ENCODE measurements around the gene SLC5A10.

Gene SLC5A10

DNA sequence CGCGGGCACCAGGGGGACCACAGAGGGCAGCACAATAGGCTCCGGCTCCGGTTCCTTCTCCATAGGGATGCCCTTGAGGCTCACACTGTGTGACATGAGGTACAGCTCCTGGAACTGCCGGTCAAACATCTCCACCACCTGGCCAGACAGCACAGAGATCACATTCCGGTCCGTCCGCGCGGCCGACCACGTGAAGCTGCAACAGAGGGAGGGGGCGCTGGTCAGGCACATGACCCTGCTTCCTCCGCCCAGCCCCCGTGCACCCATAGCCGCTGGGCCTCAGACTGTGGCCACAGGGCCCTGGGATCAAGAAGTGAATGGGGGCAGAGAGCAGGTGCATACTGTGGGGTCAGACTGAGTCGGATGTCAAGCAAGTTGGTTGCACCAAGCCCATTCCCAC lies 26.7 kb downstream of the SLC5A10 start:
- DNase-seq (ENCODE audit: low spot score) = no peak
- TF ChIP-seq, protein P1, sequence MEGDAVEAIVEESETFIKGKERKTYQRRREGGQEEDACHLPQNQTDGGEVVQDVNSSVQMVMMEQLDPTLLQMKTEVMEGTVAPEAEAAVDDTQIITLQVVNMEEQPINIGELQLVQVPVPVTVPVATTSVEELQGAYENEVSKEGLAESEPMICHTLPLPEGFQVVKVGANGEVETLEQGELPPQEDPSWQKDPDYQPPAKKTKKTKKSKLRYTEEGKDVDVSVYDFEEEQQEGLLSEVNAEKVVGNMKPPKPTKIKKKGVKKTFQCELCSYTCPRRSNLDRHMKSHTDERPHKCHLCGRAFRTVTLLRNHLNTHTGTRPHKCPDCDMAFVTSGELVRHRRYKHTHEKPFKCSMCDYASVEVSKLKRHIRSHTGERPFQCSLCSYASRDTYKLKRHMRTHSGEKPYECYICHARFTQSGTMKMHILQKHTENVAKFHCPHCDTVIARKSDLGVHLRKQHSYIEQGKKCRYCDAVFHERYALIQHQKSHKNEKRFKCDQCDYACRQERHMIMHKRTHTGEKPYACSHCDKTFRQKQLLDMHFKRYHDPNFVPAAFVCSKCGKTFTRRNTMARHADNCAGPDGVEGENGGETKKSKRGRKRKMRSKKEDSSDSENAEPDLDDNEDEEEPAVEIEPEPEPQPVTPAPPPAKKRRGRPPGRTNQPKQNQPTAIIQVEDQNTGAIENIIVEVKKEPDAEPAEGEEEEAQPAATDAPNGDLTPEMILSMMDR (IDR thresholded peaks at IDR 0.05; ENCODE audit: extremely low read depth, missing control alignments) = no peak

DNA sequence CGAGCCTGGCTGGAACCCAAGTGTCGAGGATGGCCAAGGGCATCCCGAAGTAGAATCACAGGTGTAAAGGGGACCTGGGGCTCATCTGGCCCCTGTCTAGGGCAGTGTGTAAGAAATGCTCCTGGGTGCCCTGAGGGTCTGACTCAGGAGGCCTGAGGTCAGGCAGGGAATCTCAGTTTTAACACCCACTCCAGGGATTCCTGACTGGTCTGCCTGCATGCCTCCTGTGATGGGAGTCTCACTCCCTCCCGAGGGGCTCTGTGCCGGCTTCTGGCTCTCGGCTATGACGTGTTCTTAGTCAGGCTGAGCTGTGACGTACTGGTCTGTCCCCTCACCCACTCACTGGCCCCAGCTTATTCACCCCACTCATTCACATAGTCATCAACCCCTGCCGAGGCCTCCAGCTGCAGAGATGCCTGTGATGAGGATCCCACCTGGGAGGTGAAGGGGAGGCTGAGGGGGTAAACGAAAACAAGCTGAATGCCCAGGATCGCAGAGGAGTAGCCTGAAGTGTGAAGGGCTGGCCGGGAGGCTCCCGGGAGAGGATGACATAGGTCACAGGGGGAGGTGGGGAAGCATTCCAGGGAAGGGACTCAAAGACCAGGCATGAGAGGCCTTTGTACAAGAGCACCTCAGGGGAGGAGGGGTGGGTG lies 28.8 kb downstream of the SLC5A10 start:
- DNase-seq (ENCODE audit: low spot score) = no peak
- TF ChIP-seq, protein P1 (IDR thresholded peaks at IDR 0.05; ENCODE audit: extremely low read depth, missing control alignments) = no peak

DNA sequence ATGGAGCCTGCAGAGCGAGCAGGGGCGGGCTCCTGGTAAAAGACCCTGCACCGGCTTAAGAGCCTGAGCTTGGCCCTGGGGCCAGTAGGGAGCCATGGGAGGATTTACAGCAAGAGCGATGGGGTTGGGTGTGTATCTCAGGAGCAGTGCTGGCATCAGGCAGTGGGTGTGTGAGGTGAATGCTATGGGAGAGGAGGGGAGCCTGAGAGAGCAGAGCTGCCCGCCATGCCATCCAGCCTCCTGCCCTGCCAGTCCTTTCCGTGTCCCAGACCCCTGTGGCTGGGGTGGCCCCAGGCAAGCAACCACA lies 29.3 kb downstream of the SLC5A10 start:
- no peak for DNase-seq (ENCODE audit: low spot score)
- TF ChIP-seq, protein P1 (IDR thresholded peaks at IDR 0.05; ENCODE audit: extremely low read depth, missing control alignments) = no peak

DNA sequence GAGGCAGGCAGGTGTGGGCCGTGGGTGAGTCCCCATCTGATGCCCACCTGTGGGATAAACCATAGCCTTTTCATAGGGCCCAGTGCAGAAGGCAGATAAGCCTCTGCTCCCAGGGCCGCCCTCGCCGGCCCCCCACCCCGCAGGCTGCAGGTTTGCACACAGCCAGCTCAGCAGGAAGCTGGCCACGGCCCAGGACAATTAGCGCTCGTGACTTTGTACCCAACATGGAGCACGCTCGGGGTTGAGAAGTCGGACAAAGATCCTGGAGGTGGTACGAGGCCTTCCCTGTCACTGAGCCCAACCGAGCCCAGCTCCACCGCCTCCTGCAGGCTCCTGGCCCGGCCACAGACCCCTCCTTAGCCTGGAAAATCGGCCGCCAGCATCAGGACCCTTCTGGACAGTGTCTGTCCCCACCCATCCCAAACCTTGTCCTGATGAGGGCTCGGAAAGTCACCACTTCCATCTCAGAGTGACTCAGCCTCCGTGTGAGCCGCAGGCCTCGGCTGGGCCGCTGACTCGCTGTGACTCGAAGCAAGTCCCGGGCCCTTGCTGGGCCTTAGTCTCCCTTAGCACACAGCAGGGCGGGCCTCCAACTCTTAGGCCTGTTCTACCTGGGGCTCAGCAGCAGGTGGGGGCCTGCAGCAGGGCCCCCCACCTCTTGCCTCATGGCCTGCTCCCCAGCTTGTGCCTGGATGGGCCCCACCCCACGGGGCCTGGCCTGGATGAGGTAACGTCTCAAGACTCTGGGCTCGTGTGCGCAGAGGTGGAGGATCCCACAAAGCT lies 29.9 kb downstream of the SLC5A10 start:
- TF ChIP-seq, protein P1 (IDR thresholded peaks at IDR 0.05; ENCODE audit: extremely low read depth, missing control alignments) = no peak
- no peak for DNase-seq (ENCODE audit: low spot score)

DNA sequence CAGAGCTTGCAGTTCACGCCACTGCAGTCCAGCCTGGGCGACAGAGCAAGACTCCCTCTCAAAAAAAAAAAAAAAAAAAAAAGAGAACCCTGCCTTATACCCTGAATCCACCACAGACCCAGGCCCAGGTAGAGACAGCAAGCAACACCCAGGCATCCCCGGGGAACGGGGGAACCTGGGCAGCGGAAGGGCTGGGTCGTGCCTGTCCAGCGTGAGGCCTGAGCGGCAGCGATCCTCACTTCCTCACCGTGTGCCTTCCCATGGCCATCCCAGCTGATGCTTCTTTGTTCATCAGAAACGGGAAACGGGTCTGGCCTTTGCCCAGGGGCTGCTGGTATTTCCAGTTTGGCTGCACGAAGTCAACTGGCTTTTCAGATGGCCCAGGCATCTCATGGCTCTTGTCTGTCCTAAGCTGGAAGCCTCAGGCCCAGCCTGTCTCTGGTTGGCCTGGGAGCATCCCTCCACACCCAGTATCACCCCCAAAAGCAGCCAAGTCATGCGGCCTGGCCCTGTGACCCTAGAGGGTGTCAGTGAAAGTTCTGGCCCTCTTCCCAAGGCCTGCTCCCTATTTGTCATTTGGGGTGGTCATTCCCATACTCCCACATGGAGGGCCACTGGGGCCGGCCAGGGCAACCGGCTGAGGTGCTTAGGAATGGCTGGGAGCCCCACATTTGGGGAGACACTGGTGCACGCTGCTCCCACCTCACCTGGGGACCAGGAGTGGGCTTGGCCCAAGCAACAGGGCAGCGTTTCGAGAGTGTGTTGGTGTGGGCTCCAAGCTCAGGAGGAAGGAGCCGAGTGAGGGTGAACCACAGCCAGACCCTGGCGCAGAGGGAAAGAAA lies 32.5 kb downstream of the SLC5A10 start:
- DNase-seq (ENCODE audit: low spot score) = no peak
- TF ChIP-seq, protein P1 (IDR thresholded peaks at IDR 0.05; ENCODE audit: extremely low read depth, missing control alignments) = no peak

DNA sequence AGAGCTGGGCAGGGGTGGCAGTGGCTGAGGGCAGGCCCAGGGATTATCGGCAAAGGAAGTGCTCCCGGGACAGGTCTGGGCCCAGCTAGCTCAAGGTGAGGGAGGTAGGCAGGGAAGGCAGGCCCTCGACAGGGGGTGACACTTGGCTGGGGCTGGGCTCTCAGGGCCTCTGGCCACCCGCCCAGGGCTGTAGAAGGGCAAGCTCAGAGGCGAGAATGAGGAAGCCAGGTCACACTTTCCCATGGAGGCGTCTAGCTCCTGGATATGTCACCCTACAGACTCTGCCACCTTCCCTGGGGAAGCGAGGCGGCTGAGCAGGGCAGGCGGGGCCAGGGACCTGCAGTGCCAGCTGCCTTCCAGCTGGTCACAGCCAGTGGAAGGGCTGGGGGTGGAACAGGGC lies 33.5 kb downstream of the SLC5A10 start:
- TF ChIP-seq, protein P1 (IDR thresholded peaks at IDR 0.05; ENCODE audit: extremely low read depth, missing control alignments) = no peak

More for the DNA sequence above, 33.5 kb downstream of the SLC5A10 start:
- DNase-seq (ENCODE audit: low spot score) = no peak

Data from GM20000 (cell line).